Measurements from ENCODE around the gene SYNE2.

DNA sequence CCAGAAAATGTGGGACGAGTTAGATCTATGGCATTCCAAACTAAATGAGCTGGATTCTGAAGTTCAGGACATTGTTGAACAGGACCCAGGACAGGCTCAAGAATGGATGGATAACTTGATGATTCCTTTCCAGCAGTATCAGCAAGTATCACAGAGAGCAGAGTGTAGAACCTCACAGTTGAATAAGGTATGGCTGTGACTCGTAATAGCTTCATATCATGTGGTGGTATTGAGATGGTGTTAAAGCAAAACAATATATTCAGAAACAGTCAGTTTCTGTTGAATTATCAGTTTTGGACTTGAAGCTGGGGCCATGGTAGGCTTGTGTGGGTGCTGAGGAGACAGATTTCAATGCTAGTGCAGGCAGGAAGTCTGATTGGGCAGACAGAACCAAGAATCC is 227.6 kb downstream of the SYNE2 start:
- TF ChIP-seq, protein P1, sequence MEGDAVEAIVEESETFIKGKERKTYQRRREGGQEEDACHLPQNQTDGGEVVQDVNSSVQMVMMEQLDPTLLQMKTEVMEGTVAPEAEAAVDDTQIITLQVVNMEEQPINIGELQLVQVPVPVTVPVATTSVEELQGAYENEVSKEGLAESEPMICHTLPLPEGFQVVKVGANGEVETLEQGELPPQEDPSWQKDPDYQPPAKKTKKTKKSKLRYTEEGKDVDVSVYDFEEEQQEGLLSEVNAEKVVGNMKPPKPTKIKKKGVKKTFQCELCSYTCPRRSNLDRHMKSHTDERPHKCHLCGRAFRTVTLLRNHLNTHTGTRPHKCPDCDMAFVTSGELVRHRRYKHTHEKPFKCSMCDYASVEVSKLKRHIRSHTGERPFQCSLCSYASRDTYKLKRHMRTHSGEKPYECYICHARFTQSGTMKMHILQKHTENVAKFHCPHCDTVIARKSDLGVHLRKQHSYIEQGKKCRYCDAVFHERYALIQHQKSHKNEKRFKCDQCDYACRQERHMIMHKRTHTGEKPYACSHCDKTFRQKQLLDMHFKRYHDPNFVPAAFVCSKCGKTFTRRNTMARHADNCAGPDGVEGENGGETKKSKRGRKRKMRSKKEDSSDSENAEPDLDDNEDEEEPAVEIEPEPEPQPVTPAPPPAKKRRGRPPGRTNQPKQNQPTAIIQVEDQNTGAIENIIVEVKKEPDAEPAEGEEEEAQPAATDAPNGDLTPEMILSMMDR (IDR thresholded peaks at IDR 0.05): no peak
- TF ChIP-seq ZNF121 (CRISPR knock-in tag; IDR thresholded peaks at IDR 0.05) (no peak), FOXJ3 (CRISPR knock-in tag; IDR thresholded peaks at IDR 0.05; ENCODE audit: borderline replicate concordance) (no peak), ELF4 (CRISPR knock-in tag; IDR thresholded peaks at IDR 0.05; ENCODE audit: low read depth) (no peak)
- TF ChIP-seq, protein P2, sequence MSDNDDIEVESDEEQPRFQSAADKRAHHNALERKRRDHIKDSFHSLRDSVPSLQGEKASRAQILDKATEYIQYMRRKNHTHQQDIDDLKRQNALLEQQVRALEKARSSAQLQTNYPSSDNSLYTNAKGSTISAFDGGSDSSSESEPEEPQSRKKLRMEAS (CRISPR knock-in tag; IDR thresholded peaks at IDR 0.05): no peak
- TF ChIP-seq, protein P3, sequence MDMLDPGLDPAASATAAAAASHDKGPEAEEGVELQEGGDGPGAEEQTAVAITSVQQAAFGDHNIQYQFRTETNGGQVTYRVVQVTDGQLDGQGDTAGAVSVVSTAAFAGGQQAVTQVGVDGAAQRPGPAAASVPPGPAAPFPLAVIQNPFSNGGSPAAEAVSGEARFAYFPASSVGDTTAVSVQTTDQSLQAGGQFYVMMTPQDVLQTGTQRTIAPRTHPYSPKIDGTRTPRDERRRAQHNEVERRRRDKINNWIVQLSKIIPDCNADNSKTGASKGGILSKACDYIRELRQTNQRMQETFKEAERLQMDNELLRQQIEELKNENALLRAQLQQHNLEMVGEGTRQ (CRISPR knock-in tag; IDR thresholded peaks at IDR 0.05): no peak
